SK-N-SH (cell line): Measurements from ENCODE around the gene CACFD1. TPM values are rescaled to one million over a fixed set of nuclear protein-coding genes. Genes with fewer than 3 reads are reported as not detected.
"Not testable (repeated sequence)": the region's sequence is repeated elsewhere in the genome, so short reads cannot be mapped to it uniquely, and the experiment has no call there.

ENCODE experiments used
- CTCF ChIA-PET: fragments of 300-600, 350-600 bp; formaldehyde crosslinking; extraction: SDS; loops from one replicate; lab custom pipeline; 2021; lab: Yijun Ruan, JAX
- POLR2A ChIA-PET: fragments of 350-600 bp; sonication (Branson Sonifier 250); formaldehyde crosslinking; extraction: SDS; loops from one replicate; lab custom pipeline; 2020; ENCODE audit warnings: antibody characterized with exemption, inconsistent platforms; lab: Yijun Ruan, JAX
- DNase-seq: peaks from one replicate; pipeline ENCODE4 v3.0.0; 2012
- H2AFZ ChIP-seq: fragments of 200-600 bp; sonication (generic); 2 replicates; pipeline ENCODE4 v1.8.1; 2016; ENCODE audit warnings: antibody characterized with exemption, mild to moderate bottlenecking, low read depth
- H3F3A ChIP-seq: fragments of 200-600 bp; sonication (generic); replicated peaks from 2 replicates; pipeline ENCODE3; 2016; ENCODE audit warnings: antibody characterized with exemption, mild to moderate bottlenecking; ENCODE audit not compliant: insufficient read depth
- H3K27ac ChIP-seq, 2 experiments: fragments of 200-500 bp in 1 of 2; fragments of 200-600 bp in 1 of 2; sonication (Bioruptor generic) in 1 of 2; sonication (generic), shearing (Covaris generic) in 1 of 2; 2 replicates each; pipeline versions ENCODE4 v1.5.1 to v1.6.1; 2014 to 2016; ENCODE audit warnings: low read depth in 2 of 2, inconsistent platforms in 1 of 2, low read length in 1 of 2, mild to moderate bottlenecking in 1 of 2, mixed read lengths in 1 of 2
- H3K27me3 ChIP-seq: fragments of 200-600 bp; sonication (generic), shearing (Covaris generic); 2 replicates; pipeline ENCODE4 v1.6.1; 2016; ENCODE audit warnings: mixed run types; ENCODE audit not compliant: insufficient read depth
- H3K36me3 ChIP-seq, 2 experiments: fragments of 200-500 bp in 1 of 2; fragments of 200-600 bp in 1 of 2; sonication (Bioruptor generic) in 1 of 2; sonication (generic) in 1 of 2; replicated peaks in 1 of 2; 2 replicates each; pipeline versions ENCODE3 to v1.5.1; 2014 to 2016; ENCODE audit warnings: low read length in 1 of 2, mild to moderate bottlenecking in 1 of 2; ENCODE audit not compliant: insufficient read depth in 2 of 2, control insufficient read depth in 1 of 2
- H3K4me1 ChIP-seq, 2 experiments: fragments of 200-500 bp in 1 of 2; fragments of 200-600 bp in 1 of 2; sonication (Bioruptor generic) in 1 of 2; sonication (generic), shearing (Covaris generic) in 1 of 2; 2 replicates each; pipeline versions ENCODE4 v1.5.1 to v1.6.1; 2014 to 2016; ENCODE audit warnings: low read depth in 1 of 2, low read length in 1 of 2, mixed run types in 1 of 2; ENCODE audit not compliant: insufficient read depth in 2 of 2, control insufficient read depth in 1 of 2
- H3K4me2 ChIP-seq: fragments of 200-600 bp; sonication (generic), shearing (Covaris generic); 2 replicates; pipeline ENCODE4 v1.6.1; 2017; ENCODE audit warnings: mixed run types
- H3K4me3 ChIP-seq, 2 experiments: fragments of 200-500 bp in 1 of 2; fragments of 200-600 bp in 1 of 2; sonication (Bioruptor generic) in 1 of 2; sonication (generic), shearing (Covaris generic) in 1 of 2; 2 replicates each; pipeline versions ENCODE4 v1.5.1 to v1.8.1; 2014 to 2016; ENCODE audit warnings: low read depth in 2 of 2, inconsistent platforms in 1 of 2, low read length in 1 of 2, mild to moderate bottlenecking in 1 of 2, mixed read lengths in 1 of 2, moderate library complexity in 1 of 2
- H3K79me2 ChIP-seq: fragments of 200-600 bp; sonication (generic); 2 replicates; pipeline ENCODE4 v1.8.1; 2017; ENCODE audit warnings: mild to moderate bottlenecking; ENCODE audit not compliant: insufficient read depth
- H3K9ac ChIP-seq: fragments of 200-600 bp; sonication (generic); 2 replicates; pipeline ENCODE4 v1.6.1; 2017; ENCODE audit warnings: mixed run types
- H3K9me2 ChIP-seq: fragments of 200-600 bp; sonication (generic); 2 replicates; pipeline ENCODE4 v1.6.1; 2017; ENCODE audit warnings: mixed run types
- H3K9me3 ChIP-seq: fragments of 200-600 bp; sonication (generic); 2 replicates; pipeline ENCODE4 v1.6.1; 2017; ENCODE audit warnings: mixed run types, mild to moderate bottlenecking, moderate library complexity
- H4K20me1 ChIP-seq: fragments of 200-600 bp; sonication (generic); 2 replicates; pipeline ENCODE4 v1.6.1; 2017; ENCODE audit warnings: mild to moderate bottlenecking, mixed run types; ENCODE audit not compliant: insufficient read depth
- CTCF ChIP-seq: fragments of 200-600 bp; sonication (generic); IDR thresholded peaks from 2 replicates; pipeline ENCODE4 v1.6.1; 2017; ENCODE audit warnings: antibody characterized with exemption, mild to moderate bottlenecking, moderate library complexity
- ELF1 ChIP-seq: IDR thresholded peaks from 2 replicates; pipeline ENCODE4 v1.4.0; 2012
- FOXJ3 ChIP-seq: sonication (generic); formaldehyde crosslinking; IDR thresholded peaks from 2 replicates; pipeline ENCODE4 v1.5.1; 2020; ENCODE audit warnings: mild to moderate bottlenecking, missing genetic modification reagents
- GATA2 ChIP-seq: sonication (generic); formaldehyde crosslinking; IDR thresholded peaks from 2 replicates; pipeline ENCODE4 v1.5.0; 2020; ENCODE audit warnings: mild to moderate bottlenecking, missing genetic modification reagents
- MXI1 ChIP-seq: IDR thresholded peaks from 2 replicates; pipeline ENCODE4 v1.6.1; 2012; ENCODE audit warnings: mild to moderate bottlenecking, low read depth, low read length, improper control_type of control experiment
- POLR2AphosphoS5 ChIP-seq: IDR thresholded peaks from 2 replicates; pipeline ENCODE4 v1.6.1; 2012; ENCODE audit warnings: low read depth, low read length
- REST ChIP-seq: IDR thresholded peaks from 2 replicates; pipeline ENCODE4 v1.6.1; 2012; ENCODE audit warnings: mild to moderate bottlenecking, low read depth, low read length, moderate library complexity
- SMC3 ChIP-seq: IDR thresholded peaks from 2 replicates; pipeline ENCODE4 v1.6.1; 2012; ENCODE audit warnings: low read depth, low read length, improper control_type of control experiment
- TAF1 ChIP-seq: IDR thresholded peaks from 2 replicates; pipeline ENCODE4 v1.6.1; 2012; ENCODE audit warnings: low read depth, mild to moderate bottlenecking, low read length, moderate library complexity, borderline replicate concordance
- TEAD4 ChIP-seq: IDR thresholded peaks from 2 replicates; pipeline ENCODE4 v1.4.0; 2012; ENCODE audit warnings: mild to moderate bottlenecking, borderline replicate concordance; ENCODE audit not compliant: insufficient read depth
- WGBS: methylation state at CpG from one replicate; pipeline ENCODE4 v1.1.6; 2017; ENCODE audit warnings: low lambda C conversion rate; 5-methylcytosine and 5-hydroxymethylcytosine counted together
- polyA plus RNA-seq, 3 experiments: library from polyadenylated mRNA; depleted of rRNA; stranded (reverse); fragments of >200 nt; gene quantifications; 2 replicates each; pipeline ENCODE4 v1.2.3, GENCODE V29; 2012

CACFD1 gene
- polyA plus RNA-seq, 1 of the 3 experiments (the other 2 are of a cell fraction) = 16.8 TPM

DNA sequence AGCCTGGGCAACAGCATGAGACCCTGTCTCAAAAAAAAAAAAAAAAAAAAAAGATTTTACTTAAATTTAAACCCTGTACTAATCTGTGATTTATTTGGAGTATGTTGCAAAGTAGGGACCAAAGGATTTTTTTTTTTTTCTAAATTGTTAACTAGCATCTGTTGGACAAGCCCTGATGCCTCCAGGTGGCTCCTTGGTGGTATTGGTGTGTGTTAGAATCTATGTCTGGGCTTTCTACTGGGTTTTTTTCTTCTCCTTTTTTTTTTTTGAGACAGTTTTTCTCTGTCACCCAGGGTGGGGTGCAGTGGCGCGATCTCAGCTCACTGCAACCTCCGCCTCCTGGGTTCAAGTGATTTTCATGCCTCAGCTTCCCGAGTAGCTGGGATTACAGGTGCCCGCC, 7.9 kb upstream of the CACFD1 start:
- H3F3A ChIP-seq = not testable (repeated sequence)
- 95% methylated on average over 5 of the region's 5 CpGs for WGBS

DNA sequence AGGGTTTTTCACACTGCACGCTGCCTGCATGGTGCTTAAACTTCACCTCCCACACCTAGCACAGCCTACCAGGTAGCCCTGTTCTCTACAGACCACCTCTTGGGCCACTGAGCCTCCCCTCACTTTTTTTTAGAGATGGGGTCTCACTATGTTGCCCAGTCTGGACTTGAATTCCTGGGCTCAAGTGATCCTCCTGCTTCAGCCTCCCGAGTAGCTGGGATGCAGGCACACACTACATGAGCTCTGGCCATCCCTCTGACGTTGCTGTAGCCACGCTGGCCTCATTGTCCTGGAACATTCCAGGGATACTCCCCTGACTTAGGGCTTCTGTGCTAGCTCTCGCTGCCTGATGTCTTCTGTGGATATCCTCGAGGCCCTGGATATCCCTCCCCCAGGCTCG, 7.2 kb upstream of the CACFD1 start:
- WGBS = 74% methylated on average over 7 of the region's 7 CpGs
- CTCF ChIA-PET = no interaction called here
- H3K9me3 ChIP-seq = no peaks in the 10 kb centered on the region

More for the DNA sequence above, 7.9 kb upstream of the CACFD1 start:
- H3K4me2 ChIP-seq, POLR2A ChIA-PET, H3K36me3 ChIP-seq, H3K9me3 ChIP-seq, H2AFZ ChIP-seq, H4K20me1 ChIP-seq, H3K79me2 ChIP-seq, H3K9ac ChIP-seq, H3K9me2 ChIP-seq, H3K27ac ChIP-seq, DNase-seq, H3K4me3 ChIP-seq, H3K27me3 ChIP-seq: not testable (repeated sequence)
- CTCF ChIA-PET = interaction anchor here (0.6 kb wide), 1 partner anchor 38 kb away, joined by 3 read pairs; no protein-coding TSS in a partner anchor
- H3K4me1 ChIP-seq = peaks cover 0 to 14% of the 10 kb centered on the region in 2 experiments; a peak in 2 of 4 replicates

GRCh38 chr9:133453651-133454050, 6.1 kb upstream of the CACFD1 start:
- Histone ChIP-seq H3K36me3 (no peaks in the 10 kb centered on the region), H2AFZ (no peak overlapping the region), H3K27ac (no peak overlapping the region), H3K27me3 (no peaks in the 10 kb centered on the region), H3K9me3 (no peaks in the 10 kb centered on the region), H4K20me1 (no peaks in the 10 kb centered on the region), H3K9me2 (no peaks in the 10 kb centered on the region), H3F3A (no peaks in the 10 kb centered on the region), H3K9ac (no peak overlapping the region), H3K4me1 (peaks cover 0 to 11% of the 10 kb centered on the region in 2 experiments; a peak in 2 of 4 replicates), H3K4me3 (no peak overlapping the region), H3K4me2 (no peak overlapping the region), H3K79me2 (no peaks in the 10 kb centered on the region)
- ChIA-PET CTCF (no interaction called here), POLR2A (interaction anchor here (0.6 kb wide), 2 partner anchors 34 to 542 kb away, joined by 3 read pairs; no protein-coding TSS in a partner anchor)
- DNase-seq = no peak
- whole genome bisulfite sequencing = 58% methylated on average over 5 of the region's 11 CpGs
- TF ChIP-seq SMC3 = no peak
- no peak for TF ChIP-seq ELF1
- TF ChIP-seq MXI1 = no peak
- no peak for TF ChIP-seq TEAD4
- TF ChIP-seq FOXJ3 (CRISPR knock-in tag) = no peak
- TF ChIP-seq CTCF = no peak
- no peak for TF ChIP-seq POLR2AphosphoS5
- TF ChIP-seq REST = no peak
- no peak for TF ChIP-seq GATA2 (CRISPR knock-in tag)

More for the DNA sequence above, 7.2 kb upstream of the CACFD1 start:
- Histone ChIP-seq H3K79me2 (no peaks in the 10 kb centered on the region), H3K9me2 (no peaks in the 10 kb centered on the region), H3K27ac (no peak overlapping the region), H2AFZ (no peak overlapping the region), H3K27me3 (no peaks in the 10 kb centered on the region), H3K4me1 (peaks cover 0 to 14% of the 10 kb centered on the region in 2 experiments; a peak in 2 of 4 replicates), H3K4me2 (no peak overlapping the region), H3F3A (no peaks in the 10 kb centered on the region), H4K20me1 (no peaks in the 10 kb centered on the region), H3K36me3 (no peaks in the 10 kb centered on the region), H3K4me3 (no peak overlapping the region), H3K9ac (no peak overlapping the region)
- TF ChIP-seq CTCF (no peak), TEAD4 (no peak), FOXJ3 (CRISPR knock-in tag) (no peak), TAF1 (no peak)
- POLR2A ChIA-PET = no interaction called here
- no peak for DNase-seq
